ENCODE data around the gene C2CD2. TPM values are rescaled to one million over a fixed set of nuclear protein-coding genes. Genes with fewer than 3 reads are reported as not detected.

Gene C2CD2
- polyA plus RNA-seq, 1 donor: 15.2 TPM

DNA sequence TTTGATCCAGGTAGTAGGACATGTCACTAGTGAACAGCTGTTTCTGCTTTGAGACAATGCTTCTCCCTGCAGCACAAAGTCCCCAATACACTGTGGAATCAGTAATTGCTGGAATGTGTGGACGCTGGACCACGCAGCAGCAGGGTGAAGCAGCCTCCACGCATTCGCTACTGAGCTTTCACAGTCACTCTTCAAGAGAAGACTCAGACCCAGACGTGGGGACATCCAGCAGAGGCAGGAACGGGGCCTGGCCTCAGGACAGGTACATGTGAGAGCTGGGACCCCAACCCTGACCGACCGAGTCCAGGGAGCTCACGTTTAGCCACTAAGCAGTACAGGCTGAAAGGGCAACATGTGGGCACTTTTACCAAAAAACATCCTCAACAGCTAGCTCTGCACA lies 40.6 kb downstream of the C2CD2 start:
- Histone ChIP-seq H3K27ac (ENCODE audit: low read length) (no peak overlapping the region), H3K4me3 (ENCODE audit: low read length) (no peak overlapping the region), H3K27me3 (ENCODE audit: control insufficient read depth, insufficient read depth, low read length) (no peaks in the 10 kb centered on the region), H3K4me1 (ENCODE audit: control insufficient read depth, insufficient read depth, low read length) (no peaks in the 10 kb centered on the region), H3K36me3 (ENCODE audit: control insufficient read depth, insufficient read depth, low read length) (peaks cover 54% of the 10 kb centered on the region), H3K9me3 (ENCODE audit: control insufficient read depth, low read depth, low read length) (no peaks in the 10 kb centered on the region)
- WGBS (ENCODE audit: insufficient coverage, low lambda C conversion rate): no CpG with 5 or more reads among the region's 9 CpGs
- no peak for DNase-seq

DNA sequence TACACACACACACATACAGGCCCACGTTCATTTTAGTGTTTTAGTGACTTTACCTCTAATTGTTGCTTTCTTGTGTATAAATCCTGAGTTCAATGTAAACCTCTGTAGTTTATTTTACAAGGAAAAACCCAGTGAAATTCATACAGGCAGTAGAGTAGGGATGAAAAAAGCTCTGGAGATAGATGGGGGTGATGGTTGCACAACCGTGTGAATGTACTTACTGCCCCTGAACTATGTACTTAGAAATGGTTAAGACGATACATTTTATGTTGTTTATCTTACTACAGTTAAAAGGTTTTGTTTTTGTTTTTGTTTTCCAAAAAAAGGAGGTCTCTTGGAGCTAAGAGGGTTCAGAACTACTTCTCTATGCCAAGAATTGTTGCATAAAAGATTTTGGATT lies 45.0 kb downstream of the C2CD2 start:
- no peak for DNase-seq
- Histone ChIP-seq H3K36me3 (ENCODE audit: control insufficient read depth, insufficient read depth, low read length) (peaks cover 58% of the 10 kb centered on the region), H3K9me3 (ENCODE audit: control insufficient read depth, low read depth, low read length) (peaks cover 2% of the 10 kb centered on the region), H3K4me1 (ENCODE audit: control insufficient read depth, insufficient read depth, low read length) (no peaks in the 10 kb centered on the region), H3K27me3 (ENCODE audit: control insufficient read depth, insufficient read depth, low read length) (no peaks in the 10 kb centered on the region), H3K4me3 (ENCODE audit: low read length) (no peak overlapping the region), H3K27ac (ENCODE audit: low read length) (no peak overlapping the region)
- no CpG with 5 or more reads among the region's 3 CpGs for WGBS (ENCODE audit: insufficient coverage, low lambda C conversion rate)

DNA sequence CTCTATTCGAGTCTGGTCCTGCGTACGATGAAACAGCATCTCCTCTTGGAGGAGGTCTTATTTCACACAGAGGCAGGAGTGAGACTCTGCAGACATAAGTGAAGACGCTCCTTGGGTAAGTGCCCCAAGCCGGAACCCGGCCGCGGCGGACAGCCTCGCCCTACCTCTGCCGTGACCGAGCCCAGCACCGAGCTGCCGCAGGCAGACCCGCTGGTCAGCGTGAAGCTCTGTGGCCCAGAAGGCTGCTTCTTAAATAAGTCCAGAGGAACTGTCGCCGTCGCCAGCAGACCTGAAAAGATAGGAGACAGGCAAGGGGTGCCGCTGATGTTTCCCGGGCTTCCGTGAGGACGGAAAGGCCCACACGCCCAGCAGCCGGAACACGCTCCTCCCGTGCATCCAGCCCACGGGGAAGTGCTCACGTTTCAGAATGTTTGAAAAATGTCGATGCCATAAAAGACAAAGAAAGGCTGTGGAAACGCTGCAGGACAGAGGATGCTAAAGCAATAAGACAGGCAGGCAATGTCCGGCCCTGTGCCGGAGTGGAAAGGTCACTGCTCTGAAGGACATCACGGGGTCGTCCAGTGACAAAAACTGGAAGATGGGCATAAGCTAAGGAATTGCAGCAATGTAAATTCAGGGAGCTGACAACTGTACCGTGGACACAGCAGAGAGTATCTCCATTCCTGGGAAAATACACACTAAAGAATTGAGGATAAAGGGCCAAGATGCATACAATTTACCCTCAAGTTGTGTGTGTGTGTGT lies 46.1 kb downstream of the C2CD2 start:
- 100% methylated on average over 4 of the region's 36 CpGs for WGBS (ENCODE audit: insufficient coverage, low lambda C conversion rate)
- H3K4me1 ChIP-seq (ENCODE audit: control insufficient read depth, insufficient read depth, low read length): no peaks in the 10 kb centered on the region
- H3K27ac ChIP-seq (ENCODE audit: low read length): no peak overlapping the region
- peaks cover 2% of the 10 kb centered on the region for H3K9me3 ChIP-seq (ENCODE audit: control insufficient read depth, low read depth, low read length)
- no peaks in the 10 kb centered on the region for H3K27me3 ChIP-seq (ENCODE audit: control insufficient read depth, insufficient read depth, low read length)
- no peak for DNase-seq
- H3K36me3 ChIP-seq (ENCODE audit: control insufficient read depth, insufficient read depth, low read length): peaks cover 49% of the 10 kb centered on the region
- no peak overlapping the region for H3K4me3 ChIP-seq (ENCODE audit: low read length)

DNA sequence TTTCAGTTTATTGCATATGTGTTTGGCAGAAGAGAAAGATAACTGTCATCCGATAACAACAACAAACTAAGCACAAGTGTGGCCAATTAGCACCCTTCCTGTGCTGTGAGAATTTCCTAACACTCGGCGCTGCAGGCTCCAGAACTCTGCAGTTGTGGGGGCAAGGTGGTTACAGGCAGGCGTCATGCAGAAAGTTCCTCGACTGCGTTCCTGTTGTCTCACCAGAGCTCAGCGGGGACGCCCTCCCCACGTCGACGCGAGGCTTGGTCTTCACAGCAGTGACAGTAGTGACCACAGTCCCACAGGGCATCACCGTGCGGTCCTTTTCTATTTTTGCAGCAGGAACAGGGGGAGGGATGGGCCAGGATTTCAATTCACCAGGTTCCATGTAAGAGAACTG lies 47.0 kb downstream of the C2CD2 start:
- H3K27ac ChIP-seq (ENCODE audit: low read length): no peak overlapping the region
- no peak for DNase-seq
- peaks cover 2% of the 10 kb centered on the region for H3K9me3 ChIP-seq (ENCODE audit: control insufficient read depth, low read depth, low read length)
- H3K27me3 ChIP-seq (ENCODE audit: control insufficient read depth, insufficient read depth, low read length): no peaks in the 10 kb centered on the region
- peaks cover 49% of the 10 kb centered on the region for H3K36me3 ChIP-seq (ENCODE audit: control insufficient read depth, insufficient read depth, low read length)
- WGBS (ENCODE audit: insufficient coverage, low lambda C conversion rate): no CpG with 5 or more reads among the region's 14 CpGs
- H3K4me3 ChIP-seq (ENCODE audit: low read length): no peak overlapping the region
- no peaks in the 10 kb centered on the region for H3K4me1 ChIP-seq (ENCODE audit: control insufficient read depth, insufficient read depth, low read length)

DNA sequence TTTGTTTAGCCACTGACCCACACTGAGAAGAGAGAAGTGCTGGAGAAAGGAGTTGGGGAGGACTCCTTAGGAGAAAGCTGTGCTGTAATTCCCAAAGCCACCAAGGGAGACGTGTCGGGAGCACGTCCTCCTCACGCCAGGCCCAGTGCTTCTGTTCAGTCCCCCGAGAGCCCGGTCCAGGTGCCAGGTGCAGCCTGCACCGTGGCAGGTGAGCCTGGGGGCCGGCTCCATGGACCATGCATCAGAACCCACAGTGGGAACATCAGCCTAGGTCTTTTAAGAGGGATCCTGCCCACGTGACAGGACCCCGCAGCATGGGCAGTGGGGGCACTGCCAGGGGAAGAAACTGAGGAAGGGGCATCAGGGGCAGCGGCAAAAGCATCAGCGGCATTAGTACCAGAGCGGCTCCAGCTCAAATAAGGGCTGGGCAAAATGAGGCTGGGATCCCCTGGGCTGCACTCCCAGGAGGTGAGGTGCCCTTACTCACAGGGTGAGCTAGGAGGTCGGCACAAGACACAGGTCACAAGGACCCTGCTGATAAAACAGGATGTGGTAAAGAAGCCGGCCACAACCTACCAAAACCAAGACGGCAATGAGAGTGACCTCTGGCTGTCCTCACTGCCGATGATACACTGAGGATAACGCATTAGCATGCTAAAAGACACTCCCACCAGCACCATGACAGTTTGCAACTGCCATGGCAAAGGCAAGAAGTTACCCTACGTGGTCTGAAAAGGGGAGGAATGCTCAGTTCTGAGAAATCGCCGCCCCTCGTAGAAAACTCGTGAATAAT lies 50.1 kb downstream of the C2CD2 start:
- no CpG with 5 or more reads among the region's 23 CpGs for WGBS (ENCODE audit: insufficient coverage, low lambda C conversion rate)
- Histone ChIP-seq H3K27ac (ENCODE audit: low read length) (no peak overlapping the region), H3K27me3 (ENCODE audit: control insufficient read depth, insufficient read depth, low read length) (no peaks in the 10 kb centered on the region), H3K4me1 (ENCODE audit: control insufficient read depth, insufficient read depth, low read length) (no peaks in the 10 kb centered on the region), H3K4me3 (ENCODE audit: low read length) (no peak overlapping the region), H3K36me3 (ENCODE audit: control insufficient read depth, insufficient read depth, low read length) (peaks cover 44% of the 10 kb centered on the region), H3K9me3 (ENCODE audit: control insufficient read depth, low read depth, low read length) (peaks cover 2% of the 10 kb centered on the region)
- no peak for DNase-seq

DNA sequence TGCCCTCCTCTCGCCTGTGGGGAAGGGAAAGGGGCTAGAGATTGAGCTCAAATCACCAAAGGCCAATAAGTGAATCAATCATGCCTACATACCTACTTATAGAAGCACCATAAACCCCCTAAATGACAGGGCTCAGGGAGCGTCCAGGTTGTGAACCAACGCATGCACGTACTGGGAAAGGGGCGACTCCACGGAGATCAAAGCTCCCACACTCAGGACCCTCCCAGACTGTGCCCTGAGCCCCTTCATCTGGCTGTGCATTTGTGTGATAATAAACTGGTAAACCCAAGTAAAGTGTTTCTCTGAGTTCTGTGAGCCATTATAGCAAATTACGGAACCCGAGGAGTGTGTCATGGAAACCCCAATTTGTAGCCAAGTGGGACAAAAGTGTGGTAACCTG lies 50.9 kb downstream of the C2CD2 start:
- peaks cover 47% of the 10 kb centered on the region for H3K36me3 ChIP-seq (ENCODE audit: control insufficient read depth, insufficient read depth, low read length)
- H3K4me1 ChIP-seq (ENCODE audit: control insufficient read depth, insufficient read depth, low read length): no peaks in the 10 kb centered on the region
- H3K4me3 ChIP-seq (ENCODE audit: low read length): no peak overlapping the region
- H3K9me3 ChIP-seq (ENCODE audit: control insufficient read depth, low read depth, low read length): peaks cover 2% of the 10 kb centered on the region
- WGBS (ENCODE audit: insufficient coverage, low lambda C conversion rate): no CpG with 5 or more reads among the region's 8 CpGs
- no peaks in the 10 kb centered on the region for H3K27me3 ChIP-seq (ENCODE audit: control insufficient read depth, insufficient read depth, low read length)
- no peak overlapping the region for H3K27ac ChIP-seq (ENCODE audit: low read length)
- no peak for DNase-seq

DNA sequence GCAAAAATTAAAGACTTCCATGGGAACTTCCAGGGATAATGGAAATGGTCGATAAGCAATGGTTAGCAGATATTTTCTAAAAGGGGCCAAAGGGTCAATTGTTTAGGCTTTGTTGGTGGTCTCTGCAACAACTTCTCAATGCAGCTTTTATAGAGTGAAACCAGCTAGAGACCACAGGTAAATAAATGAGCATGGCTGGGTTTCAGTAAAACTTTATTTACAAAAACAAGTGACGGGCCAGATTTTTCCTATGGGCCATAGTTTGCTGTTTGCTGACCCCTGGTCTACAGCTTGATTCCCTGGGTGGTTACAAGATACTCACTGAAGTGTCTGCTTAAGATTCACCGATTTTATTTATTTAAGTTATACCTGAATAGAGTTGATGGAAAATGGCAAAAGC lies 52.0 kb downstream of the C2CD2 start:
- no peaks in the 10 kb centered on the region for H3K4me1 ChIP-seq (ENCODE audit: control insufficient read depth, insufficient read depth, low read length)
- DNase-seq: no peak
- peaks cover 39% of the 10 kb centered on the region for H3K36me3 ChIP-seq (ENCODE audit: control insufficient read depth, insufficient read depth, low read length)
- H3K9me3 ChIP-seq (ENCODE audit: control insufficient read depth, low read depth, low read length): no peaks in the 10 kb centered on the region
- H3K4me3 ChIP-seq (ENCODE audit: low read length): no peak overlapping the region
- H3K27ac ChIP-seq (ENCODE audit: low read length): no peak overlapping the region
- no peaks in the 10 kb centered on the region for H3K27me3 ChIP-seq (ENCODE audit: control insufficient read depth, insufficient read depth, low read length)
- WGBS (ENCODE audit: insufficient coverage, low lambda C conversion rate): 83% methylated on average over 1 of the region's 3 CpGs

DNA sequence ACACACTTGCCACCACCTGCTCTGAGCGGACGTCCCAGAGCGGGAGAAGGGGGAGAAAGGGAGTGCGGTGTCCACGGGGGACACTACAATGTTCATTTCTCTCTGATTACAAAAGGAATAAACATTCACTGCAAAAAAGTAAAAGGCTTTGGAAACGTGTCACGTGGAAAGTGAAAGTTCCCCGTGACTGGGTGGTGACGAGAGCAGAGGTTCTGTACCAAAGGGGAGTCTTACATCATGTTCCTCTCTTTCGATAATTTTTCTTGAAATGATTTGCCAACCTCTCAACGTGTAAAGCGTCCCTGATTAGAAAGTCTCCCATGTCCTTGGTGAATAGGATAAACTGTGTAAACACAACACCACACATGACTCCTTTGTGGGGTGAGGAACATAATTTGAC lies 52.7 kb downstream of the C2CD2 start:
- 100% methylated on average over 1 of the region's 12 CpGs for WGBS (ENCODE audit: insufficient coverage, low lambda C conversion rate)
- Histone ChIP-seq H3K27me3 (ENCODE audit: control insufficient read depth, insufficient read depth, low read length) (no peaks in the 10 kb centered on the region), H3K27ac (ENCODE audit: low read length) (no peak overlapping the region), H3K36me3 (ENCODE audit: control insufficient read depth, insufficient read depth, low read length) (peaks cover 37% of the 10 kb centered on the region), H3K4me1 (ENCODE audit: control insufficient read depth, insufficient read depth, low read length) (no peaks in the 10 kb centered on the region), H3K9me3 (ENCODE audit: control insufficient read depth, low read depth, low read length) (no peaks in the 10 kb centered on the region), H3K4me3 (ENCODE audit: low read length) (no peak overlapping the region)
- no peak for DNase-seq

DNA sequence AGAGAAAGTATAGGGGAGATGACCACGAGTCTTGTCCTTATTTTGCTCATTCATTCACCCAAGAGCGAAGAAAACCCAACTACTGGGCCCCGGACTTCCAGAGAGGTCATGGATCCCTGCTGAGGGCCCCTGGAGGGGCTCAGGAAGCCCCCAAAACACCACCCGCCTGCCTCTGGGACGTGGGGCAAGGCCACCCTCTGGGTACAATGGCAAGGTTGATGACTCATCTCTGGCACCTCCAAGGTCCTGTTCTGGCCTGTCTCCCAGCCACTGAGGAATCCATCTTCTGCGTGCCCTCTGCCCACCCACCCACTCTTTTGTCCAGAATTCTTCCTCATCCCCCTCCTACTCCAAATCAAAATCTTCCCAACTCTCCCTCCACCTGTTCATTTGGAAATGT lies 53.4 kb downstream of the C2CD2 start:
- no peak overlapping the region for H3K27ac ChIP-seq (ENCODE audit: low read length)
- no peak for DNase-seq
- no peak overlapping the region for H3K4me3 ChIP-seq (ENCODE audit: low read length)
- H3K4me1 ChIP-seq (ENCODE audit: control insufficient read depth, insufficient read depth, low read length): no peaks in the 10 kb centered on the region
- H3K36me3 ChIP-seq (ENCODE audit: control insufficient read depth, insufficient read depth, low read length): peaks cover 30% of the 10 kb centered on the region
- no peaks in the 10 kb centered on the region for H3K27me3 ChIP-seq (ENCODE audit: control insufficient read depth, insufficient read depth, low read length)
- no peaks in the 10 kb centered on the region for H3K9me3 ChIP-seq (ENCODE audit: control insufficient read depth, low read depth, low read length)
- no CpG with 5 or more reads among the region's 6 CpGs for WGBS (ENCODE audit: insufficient coverage, low lambda C conversion rate)

DNA sequence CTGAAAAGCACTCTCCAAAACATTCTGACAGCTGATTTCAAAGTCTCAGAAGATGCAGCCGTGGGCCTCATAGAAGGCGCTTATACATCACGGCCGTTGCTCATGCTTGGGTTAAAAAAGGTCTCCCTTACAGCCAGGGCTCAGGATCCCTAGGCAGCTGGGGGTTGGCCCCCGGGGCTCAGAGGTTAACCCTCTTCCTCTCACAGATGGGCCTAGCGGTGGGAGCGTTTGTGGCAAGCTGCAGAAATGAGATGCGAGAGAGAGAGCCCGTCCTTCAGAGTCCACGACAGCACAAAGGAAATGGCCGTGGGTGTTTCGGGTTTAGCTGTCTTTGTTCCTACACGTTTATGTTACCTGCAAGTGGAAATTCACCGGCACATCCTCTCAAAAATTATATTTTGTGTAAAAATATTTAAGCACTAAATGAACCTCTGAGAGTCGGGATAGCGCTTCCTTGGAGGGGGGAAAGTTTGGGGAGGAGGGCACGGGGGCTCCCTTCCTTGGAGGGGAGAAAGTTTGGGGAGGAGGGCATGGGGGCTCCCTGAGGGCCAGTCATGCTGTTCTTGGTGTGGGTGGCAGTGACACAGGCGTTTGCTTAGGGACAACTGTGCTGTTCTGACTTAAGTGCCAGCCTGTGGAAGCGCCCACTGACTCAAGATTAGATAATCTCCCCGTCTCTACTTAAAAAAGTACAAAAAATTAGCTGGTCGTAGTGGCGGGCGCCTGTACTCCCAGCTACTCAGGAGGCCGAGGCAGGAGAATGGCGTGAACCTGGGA lies 54.2 kb downstream of the C2CD2 start:
- H3K27ac ChIP-seq (ENCODE audit: low read length): no peak overlapping the region
- H3K27me3 ChIP-seq (ENCODE audit: control insufficient read depth, insufficient read depth, low read length): no peaks in the 10 kb centered on the region
- DNase-seq: no peak
- H3K36me3 ChIP-seq (ENCODE audit: control insufficient read depth, insufficient read depth, low read length): peaks cover 29% of the 10 kb centered on the region
- WGBS (ENCODE audit: insufficient coverage, low lambda C conversion rate): 93% methylated on average over 3 of the region's 25 CpGs
- no peak overlapping the region for H3K4me3 ChIP-seq (ENCODE audit: low read length)
- H3K4me1 ChIP-seq (ENCODE audit: control insufficient read depth, insufficient read depth, low read length): no peaks in the 10 kb centered on the region
- no peaks in the 10 kb centered on the region for H3K9me3 ChIP-seq (ENCODE audit: control insufficient read depth, low read depth, low read length)

All from large intestine (tissue), 3 donors.